Activated CD4-positive, alpha-beta T cell treated with anti-CD3 and anti-CD28 coated beads, Interleukin-2, amount 10 ng/mL, durations not matched to agents 24 days and 14 days (primary cell): Measurements from ENCODE around the gene PTEN. TPM values are rescaled to one million over a fixed set of nuclear protein-coding genes. Genes with fewer than 3 reads are reported as not detected.
"Not testable (repeated sequence)": the region's sequence is repeated elsewhere in the genome, so short reads cannot be mapped to it uniquely, and the experiment has no call there.

ENCODE experiments used
- DNase-seq: peaks from one replicate; pipeline ENCODE4 v3.0.0; 2022
- H3K27ac Mint-ChIP-seq: one replicate; pipeline ENCODE4 v1.8.0; 2022; ENCODE audit warnings: mild to moderate bottlenecking, mixed read lengths
- H3K27me3 Mint-ChIP-seq: one replicate; pipeline ENCODE4 v1.8.0; 2022; ENCODE audit warnings: mixed read lengths
- H3K36me3 Mint-ChIP-seq: one replicate; pipeline ENCODE4 v1.8.0; 2022; ENCODE audit warnings: low read depth, mild to moderate bottlenecking, mixed read lengths
- H3K4me1 Mint-ChIP-seq: one replicate; pipeline ENCODE4 v1.8.0; 2021; ENCODE audit warnings: mixed read lengths
- H3K4me3 Mint-ChIP-seq: one replicate; pipeline ENCODE4 v1.8.0; 2022; ENCODE audit warnings: mild to moderate bottlenecking, moderate library complexity, mixed read lengths
- H3K9me3 Mint-ChIP-seq: one replicate; pipeline ENCODE4 v1.8.0; 2021; ENCODE audit warnings: mixed read lengths
- intact Hi-C: fragments of 100-400 bp; cut with micrococcal nuclease; formaldehyde crosslinking; loops from one replicate; pipeline ENCODE4 v1.15.1; 2023
- total RNA-seq: library from RNA; stranded (reverse); gene quantifications from 2 replicates; pipeline ENCODE4 v1.2.3, GENCODE V29; 2022

PTEN gene
- 48.6 and 51.3 TPM in 2 replicates for total RNA-seq

DNA sequence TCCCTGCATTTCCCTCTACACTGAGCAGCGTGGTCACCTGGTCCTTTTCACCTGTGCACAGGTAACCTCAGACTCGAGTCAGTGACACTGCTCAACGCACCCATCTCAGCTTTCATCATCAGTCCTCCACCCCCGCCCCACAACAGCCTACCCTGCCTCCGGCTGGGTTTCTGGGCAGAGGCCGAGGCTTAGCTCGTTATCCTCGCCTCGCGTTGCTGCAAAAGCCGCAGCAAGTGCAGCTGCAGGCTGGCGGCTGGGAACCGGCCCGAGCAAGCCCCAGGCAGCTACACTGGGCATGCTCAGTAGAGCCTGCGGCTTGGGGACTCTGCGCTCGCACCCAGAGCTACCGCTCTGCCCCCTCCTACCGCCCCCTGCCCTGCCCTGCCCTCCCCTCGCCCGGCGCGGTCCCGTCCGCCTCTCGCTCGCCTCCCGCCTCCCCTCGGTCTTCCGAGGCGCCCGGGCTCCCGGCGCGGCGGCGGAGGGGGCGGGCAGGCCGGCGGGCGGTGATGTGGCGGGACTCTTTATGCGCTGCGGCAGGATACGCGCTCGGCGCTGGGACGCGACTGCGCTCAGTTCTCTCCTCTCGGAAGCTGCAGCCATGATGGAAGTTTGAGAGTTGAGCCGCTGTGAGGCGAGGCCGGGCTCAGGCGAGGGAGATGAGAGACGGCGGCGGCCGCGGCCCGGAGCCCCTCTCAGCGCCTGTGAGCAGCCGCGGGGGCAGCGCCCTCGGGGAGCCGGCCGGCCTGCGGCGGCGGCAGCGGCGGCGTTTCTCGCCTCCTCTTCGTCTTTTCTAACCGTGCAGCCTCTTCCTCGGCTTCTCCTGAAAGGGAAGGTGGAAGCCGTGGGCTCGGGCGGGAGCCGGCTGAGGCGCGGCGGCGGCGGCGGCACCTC lies at the start of gene PTEN, which contains the start of gene KLLN:
TSS of gene PTEN (plus strand) at position 573 of the 891 bp plus-strand sequence. CDS start 845 bp downstream, outside the sequence.
TSS of gene KLLN (minus strand) at position 481 of the 891 bp plus-strand sequence. CDS start 1,046 bp downstream, outside the sequence.
- intact Hi-C loops = no loop called here
- Mint-ChIP-seq H3K36me3 (peaks cover 17% of the 10 kb centered on the region), H3K9me3 (no peaks in the 10 kb centered on the region), H3K27ac (peak within 1 kb of the TSS; percentile 91), H3K4me3 (peak within 1 kb of the TSS; percentile 92), H3K4me1 (peaks cover 44% of the 10 kb centered on the region), H3K27me3 (no peaks in the 10 kb centered on the region)
- DNase-seq = peak; percentile 95

DNA sequence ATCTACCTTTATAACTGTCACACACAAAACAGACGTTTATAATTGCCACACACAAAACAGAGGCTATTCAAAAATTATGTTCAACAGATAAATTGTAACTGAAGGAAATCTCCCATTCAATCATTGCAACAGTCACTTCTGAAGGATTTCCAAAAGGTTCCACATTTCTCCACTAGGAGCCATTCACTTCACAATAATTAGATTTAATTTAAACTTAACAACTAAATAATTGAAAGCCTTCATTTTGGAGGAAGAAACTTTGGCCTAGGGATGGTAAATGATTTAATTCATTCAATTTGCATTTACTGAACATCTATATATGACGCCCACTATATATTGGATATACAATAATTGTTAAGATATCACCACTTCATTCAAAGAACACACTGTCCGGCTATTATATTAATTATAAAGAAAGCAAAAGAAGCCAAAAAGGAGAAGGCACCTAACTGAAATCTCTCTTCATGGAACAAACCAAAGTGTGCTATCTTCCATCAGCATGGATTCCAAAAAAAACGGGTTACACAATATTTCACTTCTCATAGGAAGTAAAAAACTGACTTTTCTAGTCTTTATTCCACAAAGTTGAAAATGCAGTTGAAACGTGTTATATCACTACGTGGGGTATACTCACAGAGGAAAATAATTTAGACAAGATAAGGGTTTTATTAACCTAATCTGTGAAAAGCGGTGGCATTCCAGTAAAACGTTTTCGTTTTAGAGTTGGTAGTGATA lies 47.1 kb upstream of the PTEN start:
- DNase-seq = no peak
- Mint-ChIP-seq H3K27me3 (no peaks in the 10 kb centered on the region), H3K9me3 (no peaks in the 10 kb centered on the region), H3K4me3 (peak overlapping the region; percentile 90), H3K27ac (peak overlapping the region; percentile 13), H3K36me3 (peaks cover 20% of the 10 kb centered on the region), H3K4me1 (peaks cover 31% of the 10 kb centered on the region)
- intact Hi-C loops = loop anchor here (2.0 to 10.0 kb wide), 4 partner anchors 54 to 1598 kb away; partner anchors contain the start of genes IFIT5 and STAMBPL1

DNA sequence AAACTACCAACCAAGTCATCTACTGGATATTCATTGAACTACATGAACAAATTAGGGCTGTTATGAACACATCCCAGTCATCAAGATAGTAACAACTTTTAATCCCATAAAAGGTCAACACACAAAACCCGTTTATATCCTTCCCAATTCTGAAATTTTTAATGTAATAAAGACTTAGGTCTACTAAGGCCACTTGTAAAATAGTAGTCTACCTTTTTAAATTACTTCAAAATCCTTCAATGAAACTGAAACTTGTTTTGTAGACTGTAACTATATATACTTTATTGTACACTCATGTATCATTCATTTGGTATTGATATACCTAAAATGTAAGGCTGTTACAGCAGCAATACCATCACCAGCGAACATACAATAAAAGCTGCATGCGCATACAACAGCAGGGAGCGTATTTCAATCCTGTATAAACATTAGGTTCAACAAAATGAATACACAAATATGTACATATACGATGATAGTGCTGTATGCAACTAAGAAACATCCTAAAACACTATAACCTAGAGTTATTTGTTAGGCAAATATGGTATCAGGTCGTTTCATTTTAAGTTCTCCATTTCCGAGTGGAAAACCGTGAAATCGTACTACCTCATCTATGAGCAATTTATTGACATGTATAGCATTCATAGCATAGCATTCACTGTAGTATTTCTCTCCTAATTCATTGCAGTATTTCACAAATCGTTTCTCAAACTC lies 46.4 kb upstream of the PTEN start:
- H3K36me3 Mint-ChIP-seq = peaks cover 13% of the 10 kb centered on the region
- H3K9me3 Mint-ChIP-seq = no peaks in the 10 kb centered on the region
- intact Hi-C loops = loop anchor here (2.0 to 10.0 kb wide), 4 partner anchors 55 to 1598 kb away; partner anchors contain the start of genes IFIT5 and STAMBPL1
- no peak for DNase-seq
- no peaks in the 10 kb centered on the region for H3K27me3 Mint-ChIP-seq
- H3K4me3 Mint-ChIP-seq = peak overlapping the region; percentile 90
- peak overlapping the region; percentile 98 for H3K27ac Mint-ChIP-seq
- peaks cover 27% of the 10 kb centered on the region for H3K4me1 Mint-ChIP-seq

DNA sequence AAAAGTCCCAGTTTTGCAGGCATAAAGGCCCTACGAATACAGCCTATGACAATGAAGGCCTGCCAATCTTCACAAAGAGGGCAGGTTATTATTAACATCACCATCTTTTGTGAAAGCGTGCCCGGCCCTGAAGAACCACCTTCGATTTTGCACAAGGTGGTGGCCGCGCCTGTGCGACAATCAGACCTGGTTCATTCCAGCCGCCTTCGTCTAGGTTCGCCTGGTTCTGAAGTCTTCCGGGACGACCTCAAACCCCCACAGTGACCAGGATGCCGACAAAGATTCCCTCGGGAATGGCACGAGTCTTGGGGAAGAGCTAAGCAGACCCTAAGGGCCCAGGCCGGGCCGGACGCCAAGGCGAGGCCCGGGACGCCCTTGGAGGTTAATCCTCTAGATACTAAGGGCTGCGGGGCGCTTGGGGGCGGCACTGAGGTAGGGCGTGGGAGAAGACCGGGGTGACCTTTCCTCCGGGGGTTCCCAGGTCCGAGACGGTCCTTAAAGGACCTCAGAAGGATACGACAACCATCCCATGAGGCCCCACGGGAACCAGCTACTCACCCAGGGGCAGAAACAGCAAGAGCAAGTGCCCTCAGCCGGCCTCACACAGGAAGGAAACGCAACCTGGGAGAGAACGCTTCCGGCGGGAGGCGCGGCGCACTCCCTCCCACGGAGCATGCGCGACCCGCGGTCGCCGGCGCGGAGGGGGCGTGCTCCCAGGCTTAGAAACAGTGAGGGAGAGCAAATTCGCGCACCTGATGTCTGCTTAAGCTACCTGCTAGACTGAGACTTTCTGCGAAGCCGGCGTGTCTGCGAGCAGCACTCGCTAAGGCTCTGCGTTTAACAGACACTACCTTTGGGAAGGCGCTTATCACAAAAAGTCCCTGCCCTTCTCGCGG lies 45.6 kb upstream of the PTEN start, which contains the start of gene ATAD1:
TSS of gene ATAD1 (minus strand) at position 618 of the 896 bp plus-strand sequence. CDS start 3,627 bp downstream, outside the sequence.
- DNase-seq = peak; percentile 97
- Mint-ChIP-seq H3K27ac (peak within 1 kb of the TSS; percentile 98), H3K4me1 (peaks cover 27% of the 10 kb centered on the region), H3K4me3 (peak within 1 kb of the TSS; percentile 90), H3K27me3 (peaks cover 2% of the 10 kb centered on the region), H3K9me3 (no peaks in the 10 kb centered on the region), H3K36me3 (peaks cover 7% of the 10 kb centered on the region)
- intact Hi-C loops = loop anchor here (1.0 to 10.0 kb wide), 6 partner anchors 12 to 1597 kb away; partner anchors contain the start of genes IFIT5 and STAMBPL1

DNA sequence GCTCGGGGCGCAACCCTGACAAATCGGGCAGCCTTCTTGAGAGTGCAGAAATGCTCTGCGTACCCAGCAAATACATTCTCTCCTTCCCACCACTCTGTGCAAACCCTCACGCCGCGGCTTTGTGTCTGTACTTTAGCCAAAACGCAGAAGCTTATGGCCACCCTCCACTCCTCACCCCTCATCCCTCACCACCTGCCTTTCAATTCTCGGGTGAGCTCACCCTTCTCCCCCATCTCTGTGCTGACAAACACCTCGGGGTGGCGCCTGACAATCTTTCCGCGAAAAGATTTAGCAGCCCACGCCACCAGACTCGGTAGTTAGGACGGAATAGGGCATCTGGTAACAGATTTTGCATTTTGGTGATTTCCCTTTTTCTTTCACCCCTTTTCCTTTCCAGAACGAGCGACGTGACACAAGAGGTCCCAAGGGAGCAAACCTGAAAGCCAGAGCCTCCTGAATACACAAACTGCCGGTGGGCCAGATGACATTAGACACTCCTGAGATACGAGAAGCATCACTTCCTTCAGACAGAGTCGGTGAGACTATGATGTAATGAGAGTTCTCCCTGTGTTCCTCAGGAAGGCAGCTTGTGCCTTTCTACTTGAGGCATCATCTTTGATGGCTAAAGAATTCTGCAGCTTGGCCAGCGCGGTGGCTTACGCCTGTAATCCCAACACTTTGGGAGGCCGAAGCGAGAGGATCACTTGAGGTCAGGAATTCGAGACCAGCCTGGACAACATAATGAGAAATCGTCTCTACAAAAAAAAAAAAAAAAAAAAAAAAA lies 44.7 kb upstream of the PTEN start:
- Mint-ChIP-seq H3K36me3 (peaks cover 7% of the 10 kb centered on the region), H3K9me3 (no peaks in the 10 kb centered on the region), H3K4me1 (peaks cover 27% of the 10 kb centered on the region), H3K27ac (peak overlapping the region; percentile 98), H3K4me3 (peak overlapping the region; percentile 90), H3K27me3 (peaks cover 2% of the 10 kb centered on the region)
- intact Hi-C loops = loop anchor here (1.0 to 10.0 kb wide), 5 partner anchors 12 to 1104 kb away; partner anchors contain the start of gene STAMBPL1
- DNase-seq = peak; percentile 89

DNA sequence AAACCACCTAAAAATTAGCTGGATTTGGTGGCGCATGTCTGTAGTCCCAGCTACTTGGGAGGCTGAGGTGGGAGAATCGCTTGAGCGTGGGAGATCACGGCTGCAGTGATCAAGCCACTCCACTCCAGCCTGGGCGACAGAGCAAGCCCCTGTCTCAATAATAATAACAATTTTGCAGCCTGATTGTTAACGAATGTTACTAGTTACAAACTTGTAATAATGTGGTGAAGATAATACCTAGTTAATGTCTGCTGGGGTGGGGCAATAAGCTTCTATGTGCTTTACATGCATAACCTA lies 44.2 kb upstream of the PTEN start:
- Mint-ChIP-seq H3K4me3 (peak overlapping the region; percentile 42), H3K27me3 (peaks cover 2% of the 10 kb centered on the region), H3K4me1 (peaks cover 27% of the 10 kb centered on the region), H3K36me3 (peaks cover 6% of the 10 kb centered on the region), H3K27ac (no peak overlapping the region), H3K9me3 (no peaks in the 10 kb centered on the region)
- no peak for DNase-seq
- intact Hi-C loops = loop anchor here (5.0 to 10.0 kb wide), 3 partner anchors 57 to 1104 kb away; partner anchors contain the start of gene STAMBPL1

DNA sequence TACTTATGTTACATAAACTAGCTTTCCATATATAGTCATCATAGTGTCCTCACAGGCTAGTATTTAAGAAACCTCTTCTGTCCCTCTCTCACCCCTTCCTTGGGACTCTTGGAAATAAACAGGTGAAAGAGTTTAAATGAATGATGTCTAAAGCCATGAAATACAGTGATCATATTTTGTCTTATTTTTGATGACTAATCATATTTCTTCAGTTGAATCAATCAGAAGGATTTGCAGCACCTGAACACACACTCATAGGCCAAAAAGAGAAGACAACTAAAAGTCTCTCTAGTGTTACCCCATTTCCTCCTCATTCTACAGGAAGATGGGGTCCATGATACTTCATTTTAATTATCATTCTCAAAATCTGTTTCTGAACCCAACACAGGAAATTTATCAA lies 36.8 kb upstream of the PTEN start:
- intact Hi-C loops = no loop called here
- peaks cover 2% of the 10 kb centered on the region for H3K27me3 Mint-ChIP-seq
- no peak overlapping the region for H3K27ac Mint-ChIP-seq
- DNase-seq = no peak
- no peaks in the 10 kb centered on the region for H3K9me3 Mint-ChIP-seq
- peaks cover 8% of the 10 kb centered on the region for H3K4me1 Mint-ChIP-seq
- H3K36me3 Mint-ChIP-seq = no peaks in the 10 kb centered on the region
- no peak overlapping the region for H3K4me3 Mint-ChIP-seq

DNA sequence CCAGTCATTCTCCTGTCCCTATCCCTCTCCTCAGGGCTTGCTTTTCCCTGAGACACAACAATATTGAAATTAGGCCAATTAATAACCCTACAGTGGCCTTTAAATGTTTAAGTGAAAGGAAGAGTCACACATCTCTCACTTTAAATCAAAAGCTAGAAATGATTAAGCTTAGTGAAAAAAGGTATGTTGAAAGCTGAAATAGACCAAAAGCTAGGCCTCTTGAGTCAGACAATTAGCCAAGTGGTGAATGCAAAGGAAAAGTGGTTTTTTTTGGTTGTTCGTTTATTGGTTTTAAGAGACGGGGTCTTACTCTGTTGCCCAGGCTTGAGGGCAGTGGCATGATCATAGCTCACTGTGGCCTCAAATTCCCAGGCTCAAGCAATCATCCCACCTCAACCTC lies 35.7 kb upstream of the PTEN start:
- Mint-ChIP-seq H3K36me3 (no peaks in the 10 kb centered on the region), H3K27ac (no peak overlapping the region), H3K27me3 (no peaks in the 10 kb centered on the region), H3K9me3 (no peaks in the 10 kb centered on the region), H3K4me3 (no peak overlapping the region), H3K4me1 (peaks cover 8% of the 10 kb centered on the region)
- intact Hi-C loops = no loop called here
- DNase-seq = no peak

DNA sequence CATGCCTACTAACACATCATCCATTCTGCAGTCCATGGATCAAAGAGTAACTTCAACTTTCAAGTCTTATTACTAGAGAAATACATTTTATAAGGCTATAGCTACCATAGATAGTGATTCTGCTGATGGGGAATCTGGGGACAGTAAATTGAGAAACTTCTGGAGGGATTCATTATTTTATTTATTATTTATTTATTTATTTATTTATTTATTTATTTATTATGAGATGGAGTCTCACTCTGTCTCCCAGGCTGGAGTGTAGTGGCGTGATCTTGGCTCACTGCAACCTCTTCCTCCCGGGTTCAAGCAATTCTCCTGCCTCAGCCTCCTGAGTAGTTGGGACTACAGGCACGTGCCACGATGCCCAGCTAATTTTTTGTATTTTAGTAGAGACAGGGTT lies 34.4 kb upstream of the PTEN start:
- H3K4me3 Mint-ChIP-seq, H3K4me1 Mint-ChIP-seq, H3K27me3 Mint-ChIP-seq, H3K36me3 Mint-ChIP-seq, DNase-seq, H3K9me3 Mint-ChIP-seq, intact Hi-C loops, H3K27ac Mint-ChIP-seq: not testable (repeated sequence)

DNA sequence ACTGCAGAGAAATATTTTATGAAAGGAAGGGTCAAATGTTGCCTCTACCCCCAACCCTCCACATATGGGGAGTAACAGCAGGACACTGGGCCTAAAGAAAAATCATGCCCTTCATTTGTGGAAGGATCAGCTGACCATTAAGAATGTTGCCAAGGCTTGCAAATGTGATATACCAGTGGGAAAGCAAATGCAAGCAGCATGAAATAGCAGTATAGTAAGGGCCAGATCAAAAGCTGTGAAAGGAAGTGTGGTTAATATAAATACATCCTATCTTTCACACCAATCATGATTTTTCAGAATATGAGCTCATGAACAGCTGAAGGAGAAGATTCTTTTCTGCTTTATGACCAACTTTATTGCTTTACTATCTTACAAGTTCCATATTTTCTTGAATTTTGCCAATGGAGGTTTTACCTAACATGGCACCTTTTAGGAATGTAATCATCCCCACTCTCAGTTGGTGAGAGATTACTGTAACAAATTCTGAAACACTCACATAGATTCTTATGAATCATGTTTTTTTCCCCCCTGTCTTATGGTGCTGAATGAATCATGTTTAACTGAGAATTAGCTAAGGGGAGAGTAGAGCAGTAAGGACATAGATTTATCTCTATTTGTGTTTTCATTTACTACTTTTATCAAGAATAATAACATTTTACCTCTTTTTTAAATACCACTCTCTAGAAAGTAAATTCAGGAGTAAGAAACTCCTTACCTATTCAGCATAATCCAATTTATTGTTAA lies 33.3 kb upstream of the PTEN start:
- Mint-ChIP-seq H3K36me3 (no peaks in the 10 kb centered on the region), H3K27ac (no peak overlapping the region), H3K9me3 (no peaks in the 10 kb centered on the region), H3K27me3 (peaks cover 4% of the 10 kb centered on the region), H3K4me1 (peaks cover 8% of the 10 kb centered on the region), H3K4me3 (no peak overlapping the region)
- DNase-seq = no peak
- intact Hi-C loops = loop anchor here (1.0 kb wide), 1 partner anchor 12 kb away; the partner anchor contains the start of gene ATAD1

DNA sequence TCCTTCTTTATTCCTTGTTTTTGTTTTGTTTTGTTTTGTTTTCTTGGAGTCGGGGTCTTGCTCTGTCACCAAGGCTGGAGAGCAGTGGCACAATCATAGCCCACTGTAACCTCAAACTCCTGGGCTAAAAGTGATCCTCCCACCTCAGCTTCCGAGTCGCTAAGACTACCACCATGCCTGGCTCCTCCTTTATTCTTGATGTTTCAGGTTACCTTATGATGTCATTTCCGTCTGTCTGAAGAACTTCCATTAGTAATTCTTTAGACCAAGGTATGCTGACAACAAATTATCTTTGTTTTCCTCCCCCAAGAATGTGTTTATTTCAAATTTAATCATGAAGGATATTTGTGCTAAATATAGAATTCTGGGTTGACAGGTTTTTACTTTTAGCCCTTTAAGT lies 27.3 kb upstream of the PTEN start:
- peaks cover 10% of the 10 kb centered on the region for H3K27me3 Mint-ChIP-seq
- H3K9me3 Mint-ChIP-seq = no peaks in the 10 kb centered on the region
- no peak overlapping the region for H3K27ac Mint-ChIP-seq
- DNase-seq = no peak
- no peak overlapping the region for H3K4me3 Mint-ChIP-seq
- intact Hi-C loops = no loop called here
- H3K4me1 Mint-ChIP-seq = no peaks in the 10 kb centered on the region
- no peaks in the 10 kb centered on the region for H3K36me3 Mint-ChIP-seq
